ENCODE results near the gene PTPRN2. TPM values are rescaled to one million over a fixed set of nuclear protein-coding genes. Genes with fewer than 3 reads are reported as not detected.

The PTPRN2 gene
- total and polyA plus RNA-seq, 2 donors (not counting 3 experiments of a cell fraction or from before 2014, with no cell fraction given): 0.62 to 0.88 TPM

- POLR2A ChIA-PET: no interaction called here
- intact Hi-C loops (cut with micrococcal nuclease): no loop called here
- no peak for TF ChIP-seq MYC (IDR thresholded peaks at IDR 0.05; ENCODE audit: low read depth, low read length)
- TF ChIP-seq POLR2A (IDR thresholded peaks at IDR 0.05; ENCODE audit: low read depth, low read length): no peak
- TF ChIP-seq EZH2 (IDR thresholded peaks at IDR 0.05; ENCODE audit: borderline replicate concordance, low read depth, low read length, severe bottlenecking): no peak
- no peak for TF ChIP-seq JUN (IDR thresholded peaks at IDR 0.05; ENCODE audit: borderline replicate concordance, insufficient read depth, insufficient read length, low read depth)
- TF ChIP-seq POLR2AphosphoS5 (IDR thresholded peaks at IDR 0.05; ENCODE audit: insufficient read depth, low read depth, low read length): no peak
- no peak for TF ChIP-seq FOS (IDR thresholded peaks at IDR 0.05; ENCODE audit: borderline replicate concordance, insufficient read depth, low read length)
- TF ChIP-seq MAX (IDR thresholded peaks at IDR 0.05; ENCODE audit: insufficient read depth, insufficient read length): no peak
- TF ChIP-seq CTCF (IDR thresholded peaks at IDR 0.05; ENCODE audit: extremely low read depth in 1 of 2, insufficient read depth in 1 of 2, low read depth in 1 of 2, low read length in 2 of 2): no peak
- no peak for TF ChIP-seq GATA2 (IDR thresholded peaks at IDR 0.05; ENCODE audit: insufficient read depth, insufficient read length, low read depth, low read length)
- no peaks in the 10 kb centered on the region for H3K79me2 ChIP-seq (ENCODE audit: control insufficient read depth, insufficient read depth, low read length)
- DNase-seq (ENCODE audit: low read depth, low spot score) (no peak), FAIRE-seq (no peak)
- CTCF ChIA-PET: no interaction called here
- H3K4me1 ChIP-seq (ENCODE audit: control insufficient read depth, extremely low read depth, insufficient read depth, low read length): no peaks in the 10 kb centered on the region
- no peaks in the 10 kb centered on the region for H3K27me3 ChIP-seq (ENCODE audit: control insufficient read depth in 2 of 2, insufficient read depth in 2 of 2, low read length in 2 of 2)
- H3K4me3 ChIP-seq (replicated peaks in 1 of 3; ENCODE audit: insufficient read depth in 1 of 3, low read depth in 1 of 3, low read length in 3 of 3): no peak overlapping the region
- no peak overlapping the region for H2AFZ ChIP-seq (ENCODE audit: low read depth, low read length)
- no peaks in the 10 kb centered on the region for H3K36me3 ChIP-seq (ENCODE audit: control insufficient read depth in 2 of 2, extremely low read depth in 1 of 2, insufficient read depth in 2 of 2, low read length in 2 of 2)
- BruUV-seq (replicated peaks): no TSS peak
- no peaks in the 10 kb centered on the region for H4K20me1 ChIP-seq (replicated peaks; ENCODE audit: control insufficient read depth, extremely low read depth, insufficient read depth, low read length)
- dilution Hi-C loops (cut with MboI; ENCODE audit: extremely low pct_ligation_motif_present, low sequenced_read_pairs): no loop called here
- H3K9me3 ChIP-seq (replicated peaks; ENCODE audit: control insufficient read depth, insufficient read depth, low read length): peaks cover 5% of the 10 kb centered on the region
- H3K9ac ChIP-seq (replicated peaks; ENCODE audit: extremely low read depth, insufficient read depth, low read length): no peak overlapping the region
- H3K27ac ChIP-seq (ENCODE audit: insufficient read depth, low read depth, low read length): no peak overlapping the region
- H3K9me1 ChIP-seq (replicated peaks; ENCODE audit: control insufficient read depth, extremely low read depth, insufficient read depth, low read length): no peaks in the 10 kb centered on the region
- H3K4me2 ChIP-seq (ENCODE audit: insufficient read depth, low read length): no peak overlapping the region
Observed at GRCh38 chr7:157813741-157814661, 773.6 kb downstream of the PTPRN2 start.

Measured in endothelial cell of umbilical vein (primary cell).